Measurements from ENCODE around the gene ZIC2. TPM values are rescaled to one million over a fixed set of nuclear protein-coding genes. Genes with fewer than 3 reads are reported as not detected.

Gene ZIC2
- total RNA-seq (2021; ENCODE audit: unreplicated experiment), result 44.4 TPM
- 15.1 and 15.3 TPM in 2 replicates for polyA plus RNA-seq (2012)
- percentile 78 among the genes with signal in this experiment for Bru-seq, nascent RNA
- percentile 79 among the genes with signal in this experiment for BruChase-seq, experiment 1, labeled RNA remaining after a 6-hour chase
- percentile 95 among the genes with signal in this experiment for BruChase-seq, experiment 2, labeled RNA remaining after a 2-hour chase
- long read RNA-seq, transcript ZIC2-201 (3 exons, 2,983 nt), result major isoform, 12 of 22 reads
- long read RNA-seq, partial matches to known transcripts, result 0 of 22 reads
- long read RNA-seq, other reads (novel, unspliced or antisense), result 8 of 22 reads

DNA sequence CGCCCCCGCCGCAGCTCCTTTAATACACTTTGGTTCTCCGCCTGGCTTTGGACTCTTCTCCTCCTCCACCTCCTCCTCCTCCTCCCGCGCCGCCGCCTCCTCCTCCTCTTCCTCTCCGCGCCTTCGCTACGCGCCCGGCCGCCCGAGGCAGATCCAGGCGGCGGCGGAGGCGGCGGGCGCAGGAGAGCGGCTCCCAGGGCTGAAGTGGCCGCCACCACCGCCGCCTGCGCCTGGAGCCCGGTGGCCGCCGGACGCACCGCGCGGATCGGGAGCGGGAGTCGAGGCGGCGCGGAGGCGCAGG, at the start of gene ZIC2:
ZIC2 (plus strand) TSS at position 50 of the 301 bp plus-strand sequence. CDS start 281 bp downstream, outside the sequence.
- H3K36me3 ChIP-seq (ENCODE audit: control insufficient read depth in 1 of 2, insufficient read depth in 2 of 2, low read length in 2 of 2), result peaks cover 0 to 6% of the 10 kb centered on the region in 2 experiments; a peak in 2 of 4 replicates
- H3K79me2 ChIP-seq (ENCODE audit: insufficient read depth, low read length), result peaks cover 32% of the 10 kb centered on the region
- H2AFZ ChIP-seq (ENCODE audit: low read depth, low read length, poor library complexity, severe bottlenecking), result no peak within 1 kb of the TSS
- ATAC-seq (no peak), DNase-seq (ENCODE audit: low read depth, low spot score) (no peak)
- peaks cover 18 to 28% of the 10 kb centered on the region in 2 experiments for H3K4me1 ChIP-seq (ENCODE audit: control insufficient read depth in 1 of 2, insufficient read depth in 2 of 2, low read length in 2 of 2)
- H3K9me2 ChIP-seq (ENCODE audit: insufficient read depth), result no peaks in the 10 kb centered on the region
- peak within 1 kb of the TSS; percentile 100 for H3K27ac ChIP-seq (ENCODE audit: low read depth, low read length)
- RAD21 ChIA-PET (ENCODE audit: low non-redundant PET in 1 of 2, low total read pairs in 2 of 2, uncharacterized antibody in 2 of 2, unreplicated experiment in 2 of 2), result interaction anchor here in 1 of 2 experiments (0.8 kb wide), 1 partner anchor 63 kb away, joined by 3 read pairs; no protein-coding TSS in a partner anchor
- peak within 1 kb of the TSS; percentile 85 to 96 for H3K4me3 ChIP-seq (replicated peaks in 1 of 2; ENCODE audit: low read depth in 1 of 2, low read length in 2 of 2)
- CTCF ChIA-PET, result interaction anchor here (1.0 kb wide), 1 partner anchor 254 kb away, joined by 5 read pairs; no protein-coding TSS in a partner anchor
- BruUV-seq (replicated peaks), result no TSS peak
- H3K4me2 ChIP-seq (ENCODE audit: low read length), result peak within 1 kb of the TSS; percentile 99
- intact Hi-C loops (cut with micrococcal nuclease), result no loop called here
- no peaks in the 10 kb centered on the region for H4K20me1 ChIP-seq (ENCODE audit: insufficient read depth)
- TF ChIP-seq EGR1 (IDR thresholded peaks at IDR 0.05; ENCODE audit: low read depth), result no peak
- no peak; the same call in 1 of the 2 replicates for TF ChIP-seq POLR2AphosphoS5 (IDR thresholded peaks at IDR 0.05; ENCODE audit: low read depth, low read length)
- TF ChIP-seq CEBPB (IDR thresholded peaks at IDR 0.05; ENCODE audit: low read depth), result no peak
- TF ChIP-seq, protein P1, sequence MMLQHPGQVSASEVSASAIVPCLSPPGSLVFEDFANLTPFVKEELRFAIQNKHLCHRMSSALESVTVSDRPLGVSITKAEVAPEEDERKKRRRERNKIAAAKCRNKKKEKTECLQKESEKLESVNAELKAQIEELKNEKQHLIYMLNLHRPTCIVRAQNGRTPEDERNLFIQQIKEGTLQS (IDR thresholded peaks at IDR 0.05), result no peak
- no peak for TF ChIP-seq FOSL1 (IDR thresholded peaks at IDR 0.05; ENCODE audit: low read depth)
- TF ChIP-seq, protein P2, sequence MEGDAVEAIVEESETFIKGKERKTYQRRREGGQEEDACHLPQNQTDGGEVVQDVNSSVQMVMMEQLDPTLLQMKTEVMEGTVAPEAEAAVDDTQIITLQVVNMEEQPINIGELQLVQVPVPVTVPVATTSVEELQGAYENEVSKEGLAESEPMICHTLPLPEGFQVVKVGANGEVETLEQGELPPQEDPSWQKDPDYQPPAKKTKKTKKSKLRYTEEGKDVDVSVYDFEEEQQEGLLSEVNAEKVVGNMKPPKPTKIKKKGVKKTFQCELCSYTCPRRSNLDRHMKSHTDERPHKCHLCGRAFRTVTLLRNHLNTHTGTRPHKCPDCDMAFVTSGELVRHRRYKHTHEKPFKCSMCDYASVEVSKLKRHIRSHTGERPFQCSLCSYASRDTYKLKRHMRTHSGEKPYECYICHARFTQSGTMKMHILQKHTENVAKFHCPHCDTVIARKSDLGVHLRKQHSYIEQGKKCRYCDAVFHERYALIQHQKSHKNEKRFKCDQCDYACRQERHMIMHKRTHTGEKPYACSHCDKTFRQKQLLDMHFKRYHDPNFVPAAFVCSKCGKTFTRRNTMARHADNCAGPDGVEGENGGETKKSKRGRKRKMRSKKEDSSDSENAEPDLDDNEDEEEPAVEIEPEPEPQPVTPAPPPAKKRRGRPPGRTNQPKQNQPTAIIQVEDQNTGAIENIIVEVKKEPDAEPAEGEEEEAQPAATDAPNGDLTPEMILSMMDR (IDR thresholded peaks at IDR 0.05 in 2 of 3, conservative IDR thresholded peaks at IDR 0.05 in 1 of 3; ENCODE audit: borderline replicate concordance in 1 of 3, insufficient read depth in 1 of 3, low read depth in 2 of 3, low read length in 2 of 3), result no peak
- TF ChIP-seq SRF (IDR thresholded peaks at IDR 0.05; ENCODE audit: low read depth), result no peak
- no peak for TF ChIP-seq TCF7L2 (IDR thresholded peaks at IDR 0.05; ENCODE audit: borderline replicate concordance, extremely low read depth, insufficient read depth, insufficient read length)
- TF ChIP-seq, protein P3, sequence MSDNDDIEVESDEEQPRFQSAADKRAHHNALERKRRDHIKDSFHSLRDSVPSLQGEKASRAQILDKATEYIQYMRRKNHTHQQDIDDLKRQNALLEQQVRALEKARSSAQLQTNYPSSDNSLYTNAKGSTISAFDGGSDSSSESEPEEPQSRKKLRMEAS (IDR thresholded peaks at IDR 0.05), result no peak
- no peak for TF ChIP-seq ZNF274 (IDR thresholded peaks at IDR 0.05; ENCODE audit: low read depth, low read length)
- TF ChIP-seq RAD21 (IDR thresholded peaks at IDR 0.05; ENCODE audit: low read depth), result no peak
- TF ChIP-seq, protein P4, sequence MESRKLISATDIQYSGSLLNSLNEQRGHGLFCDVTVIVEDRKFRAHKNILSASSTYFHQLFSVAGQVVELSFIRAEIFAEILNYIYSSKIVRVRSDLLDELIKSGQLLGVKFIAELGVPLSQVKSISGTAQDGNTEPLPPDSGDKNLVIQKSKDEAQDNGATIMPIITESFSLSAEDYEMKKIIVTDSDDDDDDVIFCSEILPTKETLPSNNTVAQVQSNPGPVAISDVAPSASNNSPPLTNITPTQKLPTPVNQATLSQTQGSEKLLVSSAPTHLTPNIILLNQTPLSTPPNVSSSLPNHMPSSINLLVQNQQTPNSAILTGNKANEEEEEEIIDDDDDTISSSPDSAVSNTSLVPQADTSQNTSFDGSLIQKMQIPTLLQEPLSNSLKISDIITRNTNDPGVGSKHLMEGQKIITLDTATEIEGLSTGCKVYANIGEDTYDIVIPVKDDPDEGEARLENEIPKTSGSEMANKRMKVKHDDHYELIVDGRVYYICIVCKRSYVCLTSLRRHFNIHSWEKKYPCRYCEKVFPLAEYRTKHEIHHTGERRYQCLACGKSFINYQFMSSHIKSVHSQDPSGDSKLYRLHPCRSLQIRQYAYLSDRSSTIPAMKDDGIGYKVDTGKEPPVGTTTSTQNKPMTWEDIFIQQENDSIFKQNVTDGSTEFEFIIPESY (IDR thresholded peaks at IDR 0.05; ENCODE audit: extremely low read depth, insufficient replicate concordance, low read length), result no peak
- TF ChIP-seq YY1 (IDR thresholded peaks at IDR 0.05; ENCODE audit: extremely low read depth, insufficient replicate concordance, low read depth, low read length), result no peak
- TF ChIP-seq EZH2phosphoT487 (IDR thresholded peaks at IDR 0.05; ENCODE audit: borderline replicate concordance), result no peak
- TF ChIP-seq JUND (IDR thresholded peaks at IDR 0.05), result no peak
- TF ChIP-seq EZH2 (IDR thresholded peaks at IDR 0.05), result no peak
- TF ChIP-seq CBX3 (IDR thresholded peaks at IDR 0.05; ENCODE audit: low read depth), result no peak
- TF ChIP-seq SIN3A (IDR thresholded peaks at IDR 0.05; ENCODE audit: low read depth), result no peak
- no peak for TF ChIP-seq POLR2A (IDR thresholded peaks at IDR 0.05; ENCODE audit: borderline replicate concordance, extremely low read depth, insufficient read depth, insufficient read length)
- no peak for TF ChIP-seq SP1 (IDR thresholded peaks at IDR 0.05; ENCODE audit: low read depth)
- H3K9me3 ChIP-seq (ENCODE audit: control insufficient read depth in 1 of 2, insufficient read depth in 1 of 2, low read depth in 1 of 2, low read length in 2 of 2), result no peaks in the 10 kb centered on the region
- H3K9ac ChIP-seq (ENCODE audit: low read length), result peak within 1 kb of the TSS; percentile 86
- H3K27me3 ChIP-seq (ENCODE audit: insufficient read depth, low read length), result no peaks in the 10 kb centered on the region
- POLR2A ChIA-PET, result interaction anchor here (0.7 to 2.1 kb wide), 5 partner anchors 8 to 1163 kb away, joined by 3 to 21 read pairs (median 5); partner anchors contain the start of genes GGACT and ZIC5

Data from HCT116 (cell line).